Left renal cortex interstitium (tissue), 4 donors: ENCODE measurements around the gene HLA-DMA. TPM values are rescaled to one million over a fixed set of nuclear protein-coding genes. Genes with fewer than 3 reads are reported as not detected.

Experiments
- DNase-seq, 4 donors: peaks; one replicate each; pipeline ENCODE4 v3.0.0-alpha.2; 2013; ENCODE audit warnings: low read depth in 4 of 4, low spot score in 2 of 4, missing footprints in 1 of 4
- polyA plus RNA-seq, 4 donors: library from polyadenylated mRNA; unstranded; fragments of 120-200 nt; gene quantifications; one replicate each; pipeline ENCODE4 v1.2.1, GENCODE V29; 2013; ENCODE audit not compliant: insufficient read length in 4 of 4

HLA-DMA gene
- 10 to 100 TPM; 13.3 to 19.3 (median 16.9) TPM for polyA plus RNA-seq

- peak in 1 of 4 donors; percentile 52 for DNase-seq
Observed at GRCh38 chr6:32952817-32953739, at the start of gene HLA-DMA. Gene HLA-DMA, minus strand, starts transcription at chr6:32953097. Its CDS starts 61 bp downstream, at chr6:32953036.

- DNase-seq, result no peak
Observed at GRCh38 chr6:33001685-33002084, 48.8 kb upstream of the HLA-DMA start.

DNA sequence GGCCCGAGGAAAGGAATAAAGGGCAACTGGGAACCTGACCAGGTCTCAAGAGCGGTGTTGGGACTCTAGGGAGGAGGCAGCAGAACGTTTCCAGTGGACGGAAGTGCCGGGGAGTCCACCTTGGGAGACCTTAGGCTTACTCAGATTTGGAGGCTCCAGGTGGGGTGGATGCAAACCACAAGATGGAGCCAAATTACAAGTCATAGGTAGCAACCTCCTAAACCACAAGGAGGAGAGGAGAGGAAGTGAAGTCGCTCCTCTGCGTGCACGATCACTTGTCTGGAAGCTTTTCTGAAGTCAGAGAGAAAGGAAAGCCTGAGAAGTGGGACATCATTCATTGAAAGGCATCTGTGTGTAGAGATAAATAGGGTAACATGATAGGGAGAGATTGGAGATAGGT is 47.2 kb upstream of the HLA-DMA start:
- DNase-seq, result no peak

- DNase-seq, result no peak
Observed at GRCh38 chr6:32995448-32995847, 42.6 kb upstream of the HLA-DMA start.

- no peak for DNase-seq
Observed at GRCh38 chr6:32993363-32993973, 40.6 kb upstream of the HLA-DMA start.

DNA sequence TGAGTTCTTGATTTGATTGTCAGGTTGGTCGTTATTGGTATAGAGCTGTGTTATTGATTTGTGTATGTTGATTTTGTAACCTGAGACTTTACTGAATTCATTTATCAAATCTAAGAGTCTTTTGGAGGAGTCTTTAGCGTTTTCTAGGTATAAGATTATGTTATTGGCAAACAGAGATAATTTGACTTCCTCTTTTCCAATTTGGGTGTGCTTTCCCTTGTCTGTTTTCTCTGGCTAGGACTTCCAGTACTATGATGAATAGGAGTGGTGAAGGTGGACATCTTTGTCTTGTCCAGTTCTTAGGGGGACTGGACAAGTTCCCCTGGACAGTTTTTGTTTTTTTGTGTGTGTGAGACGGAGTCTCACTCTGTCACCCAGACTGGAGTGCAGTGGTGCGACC is 39.1 kb upstream of the HLA-DMA start:
- no peak for DNase-seq

- DNase-seq, result no peak
Observed at GRCh38 chr6:32989368-32989767, 36.5 kb upstream of the HLA-DMA start.

- DNase-seq, result peak in 3 of 4 donors; percentile 69 to 76 (median 70)
Observed at GRCh38 chr6:32984622-32985389, 31.9 kb upstream of the HLA-DMA start.

DNA sequence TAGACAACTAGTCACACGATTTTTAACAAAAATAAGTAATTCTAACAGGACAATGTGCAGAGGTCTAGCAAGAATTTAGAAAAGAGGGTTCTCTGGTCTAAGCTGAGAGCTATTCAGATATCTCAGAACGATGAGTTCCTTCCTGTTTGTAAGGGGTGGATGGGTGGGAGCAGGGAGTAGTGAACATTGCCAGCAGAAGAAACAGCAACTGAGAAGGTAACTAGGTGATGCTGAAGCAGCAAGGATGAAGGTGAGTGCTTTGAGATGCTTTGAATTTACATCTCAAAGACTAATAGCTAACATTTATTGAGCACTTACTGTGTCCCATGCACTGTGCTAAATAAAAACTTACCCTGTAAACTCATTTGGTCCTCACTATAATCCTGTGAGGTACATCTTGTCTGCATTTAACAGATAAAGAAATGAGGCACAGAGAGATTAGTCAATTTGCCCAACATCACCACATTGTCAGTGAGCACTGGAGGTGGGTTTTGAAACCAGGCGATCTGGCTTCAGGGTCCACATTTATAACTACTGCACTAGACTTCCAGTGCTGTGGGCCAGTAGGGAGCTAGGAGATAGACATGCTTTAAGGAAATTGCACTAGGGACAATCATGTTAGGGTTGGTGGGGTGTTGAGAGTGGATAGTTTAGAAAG is 31.2 kb upstream of the HLA-DMA start:
- DNase-seq, result no peak

GRCh38 chr6:32983493-32983848 is 30.6 kb upstream of the HLA-DMA start:
- DNase-seq, result no peak

- no peak for DNase-seq
Observed at GRCh38 chr6:32982702-32983492, 30.0 kb upstream of the HLA-DMA start.

DNA sequence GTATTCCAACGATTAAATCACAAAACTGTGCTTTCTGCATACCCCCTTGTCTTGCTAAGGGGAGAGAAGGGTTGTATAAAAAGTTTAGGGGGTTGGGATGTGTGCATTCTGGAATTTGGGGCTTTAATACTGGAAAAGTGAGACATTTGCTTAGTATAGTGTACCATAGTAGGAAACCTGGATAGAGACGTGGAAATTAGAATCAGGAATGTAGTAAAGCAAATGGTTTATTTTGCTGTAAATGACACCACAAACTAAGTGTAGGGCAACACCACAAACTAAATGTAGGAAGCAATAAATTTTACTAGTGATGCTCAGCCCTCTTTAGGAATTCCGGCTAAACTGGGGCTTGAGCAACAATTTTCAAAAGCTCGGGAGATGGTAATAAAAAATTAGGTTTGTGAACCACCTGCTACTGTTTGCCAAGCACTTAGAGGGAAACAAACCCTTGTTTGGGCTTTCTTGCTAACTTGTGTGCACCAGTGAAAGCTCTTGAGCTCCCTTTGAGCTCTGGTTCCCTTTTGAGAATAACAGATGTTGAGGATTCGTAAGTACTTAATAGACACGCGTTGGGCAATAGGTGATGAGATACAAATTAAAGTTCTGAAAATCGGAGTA is 29.3 kb upstream of the HLA-DMA start:
- DNase-seq, result no peak

- no peak for DNase-seq
Observed at GRCh38 chr6:32980488-32981038, 27.7 kb upstream of the HLA-DMA start.

- no peak for DNase-seq
Observed at GRCh38 chr6:32979720-32980487, 27.0 kb upstream of the HLA-DMA start.

GRCh38 chr6:32977953-32978324 is 25.0 kb upstream of the HLA-DMA start:
- DNase-seq, result no peak

- no peak for DNase-seq
Observed at GRCh38 chr6:32977272-32977952, 24.5 kb upstream of the HLA-DMA start.

GRCh38 chr6:32976334-32977069 is 23.6 kb upstream of the HLA-DMA start:
- DNase-seq, result no peak
